ENCODE data around the gene IL1RAPL2. TPM values are rescaled to one million over a fixed set of nuclear protein-coding genes. Genes with fewer than 3 reads are reported as not detected.
"Not testable (repeated sequence)": the region's sequence is repeated elsewhere in the genome, so short reads cannot be mapped to it uniquely, and the experiment has no call there.

IL1RAPL2 gene
- total RNA-seq, 4 donors from 2014 or later = not detected

GRCh38 chrX:105228602-105229001 is 662.6 kb downstream of the IL1RAPL2 start:
- H3K9me3 ChIP-seq = no peaks in the 10 kb centered on the region
- TF ChIP-seq POLR2A (IDR thresholded peaks at IDR 0.05) (no peak), CTCF (IDR thresholded peaks at IDR 0.05) (no peak)
- H3K36me3 ChIP-seq = no peaks in the 10 kb centered on the region
- H3K27ac ChIP-seq = no peak overlapping the region
- no peaks in the 10 kb centered on the region for H3K4me1 ChIP-seq
- H3K4me3 ChIP-seq = no peak overlapping the region
- H3K27me3 ChIP-seq = no peaks in the 10 kb centered on the region
- no peak for DNase-seq

GRCh38 chrX:105229146-105229545 is 663.1 kb downstream of the IL1RAPL2 start:
- no peak for DNase-seq
- no peak for TF ChIP-seq CTCF (IDR thresholded peaks at IDR 0.05)
- TF ChIP-seq POLR2A (IDR thresholded peaks at IDR 0.05) = no peak
- H3K9me3 ChIP-seq = no peaks in the 10 kb centered on the region

GRCh38 chrX:105237407-105237806 is 671.4 kb downstream of the IL1RAPL2 start:
- not testable (repeated sequence) for H3K27me3 ChIP-seq, H3K4me3 ChIP-seq, H3K27ac ChIP-seq, H3K9me3 ChIP-seq, H3K4me1 ChIP-seq, H3K36me3 ChIP-seq, DNase-seq

More at GRCh38 chrX:105229146-105229545, 663.1 kb downstream of the IL1RAPL2 start:
- no peak overlapping the region for H3K27ac ChIP-seq
- H3K4me3 ChIP-seq = no peak overlapping the region
- H3K4me1 ChIP-seq = no peaks in the 10 kb centered on the region
- H3K36me3 ChIP-seq = no peaks in the 10 kb centered on the region
- H3K27me3 ChIP-seq = no peaks in the 10 kb centered on the region

- TF ChIP-seq CTCF (IDR thresholded peaks at IDR 0.05) (no peak), POLR2A (IDR thresholded peaks at IDR 0.05) (no peak)
- no peak overlapping the region for H3K4me3 ChIP-seq
- H3K27ac ChIP-seq = no peak overlapping the region
- H3K4me1 ChIP-seq = no peaks in the 10 kb centered on the region
- DNase-seq = no peak
- no peaks in the 10 kb centered on the region for H3K27me3 ChIP-seq
- no peaks in the 10 kb centered on the region for H3K9me3 ChIP-seq
- no peaks in the 10 kb centered on the region for H3K36me3 ChIP-seq
Measured at GRCh38 chrX:105241056-105241455, 675.1 kb downstream of the IL1RAPL2 start.

GRCh38 chrX:105260291-105261043 is 694.5 kb downstream of the IL1RAPL2 start:
- H3K4me3 ChIP-seq = no peak overlapping the region
- no peaks in the 10 kb centered on the region for H3K27me3 ChIP-seq
- no peaks in the 10 kb centered on the region for H3K36me3 ChIP-seq
- H3K4me1 ChIP-seq = no peaks in the 10 kb centered on the region
- no peaks in the 10 kb centered on the region for H3K9me3 ChIP-seq
- TF ChIP-seq POLR2A (IDR thresholded peaks at IDR 0.05) (no peak), CTCF (IDR thresholded peaks at IDR 0.05) (no peak)
- DNase-seq = no peak
- H3K27ac ChIP-seq = no peak overlapping the region

GRCh38 chrX:105263171-105263570 is 697.2 kb downstream of the IL1RAPL2 start:
- no peak overlapping the region for H3K4me3 ChIP-seq
- no peaks in the 10 kb centered on the region for H3K36me3 ChIP-seq
- H3K9me3 ChIP-seq = no peaks in the 10 kb centered on the region
- H3K27ac ChIP-seq = no peak overlapping the region
- no peaks in the 10 kb centered on the region for H3K27me3 ChIP-seq
- no peaks in the 10 kb centered on the region for H3K4me1 ChIP-seq
- DNase-seq = no peak
- TF ChIP-seq CTCF (IDR thresholded peaks at IDR 0.05) (no peak), POLR2A (IDR thresholded peaks at IDR 0.05) (no peak)
